ENCODE results near the gene RAD51B.

The RAD51B gene

GRCh38 chr14:68260121-68260520 is 440.5 kb downstream of the RAD51B start:
- DNase-seq (ENCODE audit: low read depth in 1 of 2, low spot score in 1 of 2) = no peak
- Histone ChIP-seq H3K27me3 (ENCODE audit: insufficient read depth, poor library complexity, severe bottlenecking) (no peaks in the 10 kb centered on the region), H3K4me3 (replicated peaks; ENCODE audit: insufficient read depth, low read length) (no peak overlapping the region), H3K27ac (replicated peaks) (no peak overlapping the region)
- TF ChIP-seq GABPA (IDR thresholded peaks at IDR 0.05; ENCODE audit: low read depth) (no peak), POLR2AphosphoS5 (IDR thresholded peaks at IDR 0.05; ENCODE audit: low read depth) (no peak), REST (IDR thresholded peaks at IDR 0.05; ENCODE audit: insufficient replicate concordance, low read depth) (no peak), SPI1 (IDR thresholded peaks at IDR 0.05; ENCODE audit: borderline replicate concordance, low read depth) (no peak), CTCF (IDR thresholded peaks at IDR 0.05; ENCODE audit: insufficient read depth, low read length) (no peak)

- Histone ChIP-seq H3K27me3 (ENCODE audit: insufficient read depth, poor library complexity, severe bottlenecking) (no peaks in the 10 kb centered on the region), H3K4me3 (replicated peaks; ENCODE audit: insufficient read depth, low read length) (no peak overlapping the region), H3K27ac (replicated peaks) (no peak overlapping the region)
- no peak for TF ChIP-seq CTCF (IDR thresholded peaks at IDR 0.05; ENCODE audit: insufficient read depth, low read length)
- no peak for TF ChIP-seq POLR2AphosphoS5 (IDR thresholded peaks at IDR 0.05; ENCODE audit: low read depth)
- TF ChIP-seq SPI1 (IDR thresholded peaks at IDR 0.05; ENCODE audit: borderline replicate concordance, low read depth) = no peak
- no peak for TF ChIP-seq GABPA (IDR thresholded peaks at IDR 0.05; ENCODE audit: low read depth)
- no peak for TF ChIP-seq REST (IDR thresholded peaks at IDR 0.05; ENCODE audit: insufficient replicate concordance, low read depth)
- DNase-seq (ENCODE audit: low read depth in 1 of 2, low spot score in 1 of 2) = no peak
Measured at GRCh38 chr14:68261092-68261842, 441.7 kb downstream of the RAD51B start.

- H3K4me3 ChIP-seq (replicated peaks; ENCODE audit: insufficient read depth, low read length) = no peak overlapping the region
- no peaks in the 10 kb centered on the region for H3K27me3 ChIP-seq (ENCODE audit: insufficient read depth, poor library complexity, severe bottlenecking)
- no peak overlapping the region for H3K27ac ChIP-seq (replicated peaks)
- no peak for DNase-seq (ENCODE audit: low read depth in 1 of 2, low spot score in 1 of 2)
- no peak for TF ChIP-seq CTCF (IDR thresholded peaks at IDR 0.05; ENCODE audit: insufficient read depth, low read length)
Measured at GRCh38 chr14:68262567-68262966, 443.0 kb downstream of the RAD51B start.

All from HL-60 (cell line).